B cell (primary cell): ENCODE results near the gene ZFAND6. TPM values are rescaled to one million over a fixed set of nuclear protein-coding genes. Genes with fewer than 3 reads are reported as not detected.

ENCODE experiments used
- ATAC-seq: fragments of 200-7000 bp; cut with Tn5 transposase; one replicate; pipeline ENCODE4 v1.10.0; 2021; ENCODE audit warnings: low read depth, mild to moderate bottlenecking, moderate number of reproducible peaks, moderate library complexity
- CTCF ChIA-PET: fragments of 350-600 bp; sonication (Branson Sonifier 250); formaldehyde crosslinking; loops from one replicate; lab custom pipeline; 2021; ENCODE audit warnings: antibody characterized with exemption, inconsistent platforms; lab: Charles Lee
- POLR2A ChIA-PET: fragments of 350-600 bp; sonication (Branson Sonifier 250); formaldehyde crosslinking; loops from one replicate; lab custom pipeline; 2021; ENCODE audit warnings: antibody characterized with exemption; lab: Charles Lee
- DNase-seq: peaks from one replicate; pipeline ENCODE4 v3.0.0; 2013
- H2AFZ ChIP-seq: 2 replicates; pipeline ENCODE4 v1.6.1; 2012; ENCODE audit warnings: mild to moderate bottlenecking, low read depth, low read length; ENCODE audit not compliant: insufficient read depth, poor library complexity, severe bottlenecking
- H3K27ac ChIP-seq, 2 donors: 1 replicate in 1 of 2; 2 replicates in 1 of 2; pipeline ENCODE4 v1.5.1; 2012 to 2013; ENCODE audit warnings: low read length in 2 of 2, mild to moderate bottlenecking in 2 of 2, moderate library complexity in 1 of 2
- H3K27me3 ChIP-seq, 4 experiments: fragments of 200-600 bp in 1 of 4; sonication (generic) in 1 of 4; replicated peaks in 1 of 4; 1 replicate in 2 of 4; 2 replicates in 2 of 4; pipeline versions ENCODE4 v1.6.1 to v1.7.0; 2013 to 2016; ENCODE audit warnings: low read length in 3 of 4, mild to moderate bottlenecking in 2 of 4, mixed read lengths in 1 of 4, moderate library complexity in 1 of 4; ENCODE audit not compliant: insufficient read depth in 4 of 4, control insufficient read depth in 3 of 4; ENCODE audit errors: control extremely low read depth in 1 of 4
- H3K36me3 ChIP-seq, 2 experiments: replicated peaks in 1 of 2; 1 replicate in 1 of 2; 2 replicates in 1 of 2; pipeline versions ENCODE4 v1.6.1 to v1.7.1; 2013; ENCODE audit warnings: low read length in 1 of 2; ENCODE audit not compliant: insufficient read depth in 2 of 2, control insufficient read depth in 1 of 2; ENCODE audit errors: control extremely low read depth in 1 of 2, extremely low read depth in 1 of 2
- H3K4me1 ChIP-seq, 2 donors: fragments of 200-600 bp in 1 of 2; sonication (generic) in 1 of 2; 1 replicate in 1 of 2; 2 replicates in 1 of 2; pipeline versions ENCODE4 v1.5.1 to v1.6.1; 2013 to 2017; ENCODE audit warnings: low read length in 2 of 2; ENCODE audit not compliant: control insufficient read depth in 2 of 2, insufficient read depth in 2 of 2
- H3K4me2 ChIP-seq: replicated peaks from 2 replicates; pipeline ENCODE3; 2012; ENCODE audit warnings: mild to moderate bottlenecking, low read depth, low read length; ENCODE audit not compliant: poor library complexity, severe bottlenecking
- H3K4me3 ChIP-seq, 5 experiments: fragments of 200-600 bp in 1 of 5; sonication (generic) in 1 of 5; 1 replicate in 3 of 5; 2 replicates in 2 of 5; pipeline versions ENCODE4 v1.5.1 to v1.7.0; 2011 to 2016; ENCODE audit warnings: low read length in 4 of 5, mild to moderate bottlenecking in 4 of 5, low read depth in 2 of 5, control low read depth in 1 of 5, moderate library complexity in 1 of 5; ENCODE audit not compliant: insufficient read depth in 1 of 5; ENCODE audit errors: control extremely low read depth in 1 of 5, extremely low read depth in 1 of 5
- H3K79me2 ChIP-seq: fragments of 200-600 bp; sonication (generic); one replicate; pipeline ENCODE4 v1.6.0; 2016; ENCODE audit warnings: low read length; ENCODE audit not compliant: control insufficient read depth, insufficient read depth
- H3K9ac ChIP-seq: fragments of 200-600 bp; sonication (generic); 2 replicates; pipeline ENCODE4 v1.6.1; 2017; ENCODE audit warnings: mild to moderate bottlenecking, low read length, moderate library complexity
- H3K9me3 ChIP-seq, 3 donors: one replicate each; pipeline versions ENCODE4 v1.6.1 to v1.7.1; 2013; ENCODE audit warnings: low read length in 2 of 3; ENCODE audit not compliant: control insufficient read depth in 2 of 3, insufficient read depth in 1 of 3; ENCODE audit errors: control extremely low read depth in 1 of 3
- H4K20me1 ChIP-seq: 2 replicates; pipeline ENCODE4 v1.6.0; 2012; ENCODE audit warnings: mild to moderate bottlenecking, low read length; ENCODE audit not compliant: insufficient read depth, control insufficient read depth, poor library complexity, severe bottlenecking
- H3K27ac Mint-ChIP-seq: one replicate; pipeline ENCODE4 v1.8.0; 2021; ENCODE audit warnings: mixed read lengths
- H3K27me3 Mint-ChIP-seq: one replicate; pipeline ENCODE4 v1.8.0; 2021; ENCODE audit warnings: mixed read lengths
- H3K4me1 Mint-ChIP-seq: one replicate; pipeline ENCODE4 v1.8.0; 2021; ENCODE audit warnings: mixed read lengths
- H3K4me3 Mint-ChIP-seq: one replicate; pipeline ENCODE4 v1.8.0; 2021; ENCODE audit warnings: mixed read lengths
- H3K9me3 Mint-ChIP-seq: one replicate; pipeline ENCODE4 v1.8.0; 2022; ENCODE audit warnings: mixed read lengths; ENCODE audit not compliant: insufficient read depth
- CTCF ChIP-seq: fragments of 200-600 bp; IDR thresholded peaks from one replicate; pipeline ENCODE4 v1.8.0; 2022; ENCODE audit warnings: antibody characterized with exemption, mild to moderate bottlenecking
- EZH2 ChIP-seq: IDR thresholded peaks from 2 replicates; pipeline ENCODE4 v1.6.1; 2012; ENCODE audit warnings: borderline replicate concordance, low read depth, mild to moderate bottlenecking, moderate library complexity, low read length; ENCODE audit not compliant: insufficient read depth, poor library complexity, severe bottlenecking
- WGBS: methylation state at CpG from one replicate; pipeline ENCODE4 v1.1.5; 2013; ENCODE audit warnings: missing lambda C conversion rate; ENCODE audit not compliant: insufficient coverage; 5-methylcytosine and 5-hydroxymethylcytosine counted together
- intact Hi-C: fragments of 100-400 bp; cut with micrococcal nuclease; formaldehyde crosslinking; loops from one replicate; pipeline ENCODE4 v1.10.0; 2022
- polyA plus RNA-seq: library from polyadenylated mRNA; depleted of rRNA; stranded (reverse); fragments of >200 nt; gene quantifications from 2 replicates; pipeline ENCODE4 v1.2.3, GENCODE V29; 2012
- total RNA-seq, 2 donors: library from RNA; stranded (reverse); fragments of 120-200 nt in 1 of 2; gene quantifications; 1 replicate in 1 of 2; 2 replicates in 1 of 2; pipeline versions ENCODE4 v1.2.3 to v1.2.4, GENCODE V29; 2013 to 2022

The ZFAND6 gene
- total and polyA plus RNA-seq, 2 donors (not counting 1 experiment from before 2014, with no cell fraction given): 60.6 to 144 TPM

GRCh38 chr15:80185152-80185551 lies 125.7 kb downstream of the ZFAND6 start:
- no peaks in the 10 kb centered on the region for H3K27me3 Mint-ChIP-seq

DNA sequence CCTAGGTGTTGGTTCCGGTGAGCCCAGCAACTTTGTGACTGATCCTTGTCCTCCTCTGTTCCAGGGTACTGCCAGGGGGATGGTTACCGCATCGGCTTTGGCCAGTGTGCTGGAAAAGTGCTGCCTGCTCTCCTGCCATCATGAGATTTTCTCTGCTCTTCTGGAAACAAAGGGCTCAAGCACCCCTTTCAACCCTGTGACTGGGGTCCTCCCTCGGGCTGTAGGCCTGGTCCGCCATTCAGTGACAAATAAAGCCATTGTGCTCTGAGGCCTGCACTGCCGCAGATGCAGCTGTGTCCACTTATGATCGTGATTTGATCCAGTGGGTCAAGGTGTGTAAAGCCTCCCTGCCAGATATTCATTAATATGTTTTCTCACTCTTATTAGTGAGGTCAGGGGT lies 126.6 kb downstream of the ZFAND6 start:
- Histone ChIP-seq H2AFZ (no peak overlapping the region), H3K79me2 (no peaks in the 10 kb centered on the region), H3K36me3 (no peaks in the 10 kb centered on the region), H3K4me2 (no peak overlapping the region), H4K20me1 (no peaks in the 10 kb centered on the region), H3K9me3 (peaks cover 0 to 5% (median 0%) of the 10 kb centered on the region in 3 donors), H3K4me3 (no peak overlapping the region), H3K27me3 (no peaks in the 10 kb centered on the region), H3K9ac (no peak overlapping the region), H3K27ac (no peak overlapping the region), H3K4me1 (no peaks in the 10 kb centered on the region)
- Mint-ChIP-seq H3K4me1 (no peaks in the 10 kb centered on the region), H3K9me3 (no peaks in the 10 kb centered on the region), H3K27ac (no peak overlapping the region), H3K4me3 (no peak overlapping the region), H3K27me3 (no peaks in the 10 kb centered on the region)
- WGBS: 97% methylated on average over 6 of the region's 7 CpGs
- no peak for ATAC-seq
- CTCF ChIA-PET: no interaction called here
- POLR2A ChIA-PET: no interaction called here
- DNase-seq: no peak
- intact Hi-C loops: no loop called here
- no peak for TF ChIP-seq EZH2
- no peak for TF ChIP-seq CTCF

More at GRCh38 chr15:80185152-80185551, 125.7 kb downstream of the ZFAND6 start:
- no peak for DNase-seq
- intact Hi-C loops: no loop called here
- Histone ChIP-seq H3K27me3 (no peaks in the 10 kb centered on the region), H3K4me1 (no peaks in the 10 kb centered on the region), H4K20me1 (no peaks in the 10 kb centered on the region), H3K9me3 (peaks cover 0 to 5% (median 0%) of the 10 kb centered on the region in 3 donors), H2AFZ (no peak overlapping the region), H3K36me3 (no peaks in the 10 kb centered on the region), H3K4me2 (no peak overlapping the region), H3K27ac (no peak overlapping the region), H3K79me2 (no peaks in the 10 kb centered on the region), H3K9ac (no peak overlapping the region), H3K4me3 (no peak overlapping the region)
- no peak for ATAC-seq
- ChIA-PET POLR2A (no interaction called here), CTCF (interaction anchor here (1.0 kb wide), 1 partner anchor 804 kb away, joined by 3 read pairs; no protein-coding TSS in a partner anchor)
- 100% methylated on average over 2 of the region's 2 CpGs for WGBS
- H3K4me1 Mint-ChIP-seq: no peaks in the 10 kb centered on the region
- no peaks in the 10 kb centered on the region for H3K9me3 Mint-ChIP-seq
- H3K4me3 Mint-ChIP-seq: no peak overlapping the region
- no peak for TF ChIP-seq EZH2
- no peak for TF ChIP-seq CTCF
- no peak overlapping the region for H3K27ac Mint-ChIP-seq
